ENCODE data around the gene KISS1. TPM values are rescaled to one million over a fixed set of nuclear protein-coding genes. Genes with fewer than 3 reads are reported as not detected.

KISS1 gene, protein sequence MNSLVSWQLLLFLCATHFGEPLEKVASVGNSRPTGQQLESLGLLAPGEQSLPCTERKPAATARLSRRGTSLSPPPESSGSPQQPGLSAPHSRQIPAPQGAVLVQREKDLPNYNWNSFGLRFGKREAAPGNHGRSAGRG
- not detected for total RNA-seq

DNA sequence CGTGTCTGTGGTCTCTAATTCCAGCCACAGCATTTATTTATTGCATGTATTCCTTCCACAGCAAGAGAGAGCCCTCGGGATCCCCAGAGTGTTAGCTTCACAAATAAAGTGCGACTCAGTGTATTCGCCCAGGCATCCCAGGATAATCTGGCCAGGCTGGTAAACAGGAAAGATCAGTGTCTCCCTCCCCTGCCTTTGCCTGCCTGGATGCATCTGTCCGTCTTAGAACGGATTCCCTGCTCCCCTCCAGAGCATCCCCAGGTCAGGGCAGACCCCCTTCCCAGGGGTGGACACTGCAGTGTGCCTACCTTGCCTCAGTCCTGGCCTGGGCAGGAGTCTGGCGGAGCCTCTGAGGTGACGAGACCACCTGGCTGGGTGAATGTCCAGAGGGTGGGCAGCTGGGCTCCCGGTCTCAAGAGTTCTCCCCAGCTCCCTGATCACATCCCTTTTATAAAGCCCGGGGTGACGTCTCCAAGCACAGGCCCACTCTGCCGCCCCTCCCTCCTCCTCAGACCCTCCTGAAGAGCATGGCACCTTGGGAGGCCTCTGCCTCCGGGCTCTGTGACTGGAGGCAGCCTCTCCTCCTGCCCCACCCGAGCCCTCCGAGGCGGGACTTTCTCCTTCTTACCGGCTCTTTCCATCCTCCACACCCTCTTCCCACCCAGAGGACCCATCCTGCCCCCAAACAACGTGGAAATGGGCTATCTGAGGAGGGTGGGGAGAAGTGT is at the start of gene KISS1:
Gene KISS1 (minus strand): TSS at position 424 of the 728 bp plus-strand sequence. CDS start 3,615 bp downstream, outside the sequence.

DNA sequence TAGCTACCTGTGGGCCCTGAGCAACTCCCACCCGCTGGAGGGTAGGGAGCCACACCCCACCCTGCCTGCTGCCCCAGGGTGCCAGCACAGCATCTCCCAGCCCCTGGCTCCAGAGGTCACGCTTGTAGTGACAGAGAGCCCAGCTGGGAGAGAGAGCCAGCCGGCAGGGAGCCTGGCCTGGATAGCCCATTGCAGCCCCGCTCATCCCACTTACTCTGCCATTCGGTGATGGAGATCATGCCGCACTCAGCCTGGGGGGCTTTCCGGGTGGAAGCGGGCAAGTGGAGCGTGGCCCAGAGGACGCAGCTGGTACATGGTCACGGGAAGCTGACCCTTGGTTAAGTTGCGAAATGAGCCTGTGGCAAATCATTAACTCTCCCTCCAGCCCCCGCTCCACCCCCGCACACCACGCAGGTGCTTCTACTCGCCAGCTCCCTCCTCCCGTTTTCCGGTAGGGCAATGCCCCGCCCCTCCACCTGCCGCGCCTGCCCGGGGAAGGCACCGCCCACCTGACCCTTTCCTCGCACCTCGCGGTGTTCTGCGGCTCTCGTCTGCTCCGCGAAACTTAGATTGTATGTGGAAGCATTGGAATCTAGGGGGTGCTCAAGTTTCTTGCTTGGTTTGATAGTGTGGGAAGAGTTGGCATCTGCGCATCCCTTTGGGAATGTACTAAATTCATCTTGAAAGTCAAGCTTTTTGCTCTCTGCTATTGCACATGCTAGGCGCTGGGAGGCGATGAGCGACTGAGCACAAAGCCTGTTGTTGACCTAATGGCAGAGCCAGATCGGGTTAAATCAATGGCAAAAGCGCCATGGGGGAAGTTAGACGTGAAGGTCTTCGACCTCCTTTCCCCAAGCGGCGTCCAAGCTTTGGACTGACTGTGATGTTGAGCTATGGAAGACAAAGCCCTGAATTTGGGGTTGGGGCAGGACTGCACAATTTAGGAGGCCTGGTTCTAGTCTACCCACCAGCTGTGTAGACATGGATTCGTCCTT is 17.7 kb upstream of the KISS1 start, which contains the start of gene GOLT1A:
Gene GOLT1A (minus strand): TSS at position 321 of the 995 bp plus-strand sequence. CDS start 82 bp downstream, at position 239.

DNA sequence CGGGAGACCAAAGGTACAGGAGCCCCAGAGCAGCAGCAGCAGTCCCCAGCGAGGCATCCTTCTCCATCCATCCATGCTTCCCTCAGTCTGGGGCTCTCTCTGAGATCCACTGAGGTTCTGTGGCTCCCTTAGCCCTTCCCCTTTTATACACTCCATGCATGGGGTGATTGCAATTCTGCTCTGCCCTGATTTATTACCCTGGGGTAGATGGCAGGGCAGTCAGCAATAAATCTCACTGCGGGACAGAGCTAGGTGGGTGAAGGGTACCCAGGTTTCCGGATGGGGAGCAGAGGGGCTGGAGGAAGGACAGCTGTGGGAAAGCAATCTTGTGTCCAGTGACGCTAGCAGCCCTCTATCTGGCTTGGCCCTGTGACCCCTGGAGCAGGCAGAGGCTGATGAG is 30.1 kb downstream of the KISS1 start, which contains the start of gene REN:
Gene REN (minus strand): TSS at position 119 of the 400 bp plus-strand sequence. CDS start 44 bp downstream, at position 75.

DNA sequence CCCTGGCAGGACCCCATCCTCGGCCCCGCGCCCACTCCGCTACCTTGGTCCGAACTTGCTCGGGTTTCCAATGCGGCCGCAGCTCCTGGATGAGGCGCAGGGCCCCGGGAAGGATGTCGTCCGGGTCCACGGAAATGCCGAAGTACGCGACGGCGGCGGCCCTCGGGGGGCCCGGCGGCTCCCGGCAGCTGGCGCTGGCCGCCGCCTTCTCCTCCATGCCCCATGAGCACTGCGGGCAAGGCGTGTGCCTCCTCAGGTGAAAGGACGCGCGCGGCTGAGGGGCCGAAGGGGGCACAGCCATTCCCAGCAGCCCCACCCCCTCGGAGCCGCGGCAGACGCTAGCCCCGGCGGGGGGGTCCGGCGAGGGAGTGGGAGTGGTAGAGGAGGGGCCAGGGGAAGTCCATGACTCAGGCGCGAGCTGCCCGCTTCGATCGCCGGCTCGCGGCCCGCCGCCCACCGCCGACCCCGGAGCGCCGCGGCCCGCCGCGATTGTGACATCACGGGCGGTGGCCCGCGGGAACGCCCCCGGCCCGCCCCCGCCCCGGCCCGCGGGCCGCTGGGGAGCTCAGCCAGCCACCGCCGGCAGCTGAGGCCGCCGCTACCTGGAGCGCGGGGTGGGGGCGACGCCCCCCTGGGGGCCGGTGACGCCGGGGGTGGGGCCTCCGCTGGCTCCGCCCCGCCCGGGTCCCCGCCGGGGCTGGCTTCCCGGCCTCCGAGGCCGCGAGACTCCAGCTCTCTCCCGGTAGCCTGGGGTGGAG is 44.6 kb downstream of the KISS1 start, which contains the start of gene ETNK2:
Gene ETNK2 (minus strand): TSS at position 493 of the 758 bp plus-strand sequence. CDS start 192 bp downstream, at position 301.

Other genes with a start within 250 kb of the KISS1 start
- 2.5 TPM for gene SOX13, start 123.4 kb downstream of the KISS1 start, total RNA-seq
- gene ETNK2, start 44.4 kb downstream of the KISS1 start, total RNA-seq: 19.4 TPM
- not detected for gene REN, start 30.2 kb downstream of the KISS1 start, total RNA-seq
- not detected for gene GOLT1A, start 17.5 kb upstream of the KISS1 start, total RNA-seq
- gene PLEKHA6, start 163.4 kb upstream of the KISS1 start, total RNA-seq: 20.3 TPM
- gene PPP1R15B, start 215.3 kb upstream of the KISS1 start, total RNA-seq: 47.6 TPM

Data from parietal lobe (tissue), 1 donor.